ENCODE data around the gene BRINP2.

DNA sequence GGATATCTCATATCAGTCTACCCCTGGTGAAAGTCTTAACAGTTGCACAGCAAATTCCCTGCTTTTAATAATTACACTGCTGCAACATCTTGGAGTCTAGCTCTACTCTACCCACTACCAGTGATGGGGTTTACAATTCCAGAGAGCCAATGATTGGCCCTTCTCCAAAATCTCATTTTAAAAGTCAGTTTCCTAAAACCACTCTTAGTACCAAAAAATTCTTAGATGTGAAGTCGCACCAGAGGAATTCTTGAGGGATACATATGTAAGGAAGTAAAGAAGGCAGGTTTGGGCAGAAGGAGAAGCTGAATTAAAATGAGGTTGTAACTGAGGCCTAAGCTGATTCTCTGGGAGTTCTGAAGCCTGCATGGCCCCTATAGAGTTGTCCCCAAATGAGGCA lies 129.7 kb downstream of the BRINP2 start:
- TF ChIP-seq, protein P1, sequence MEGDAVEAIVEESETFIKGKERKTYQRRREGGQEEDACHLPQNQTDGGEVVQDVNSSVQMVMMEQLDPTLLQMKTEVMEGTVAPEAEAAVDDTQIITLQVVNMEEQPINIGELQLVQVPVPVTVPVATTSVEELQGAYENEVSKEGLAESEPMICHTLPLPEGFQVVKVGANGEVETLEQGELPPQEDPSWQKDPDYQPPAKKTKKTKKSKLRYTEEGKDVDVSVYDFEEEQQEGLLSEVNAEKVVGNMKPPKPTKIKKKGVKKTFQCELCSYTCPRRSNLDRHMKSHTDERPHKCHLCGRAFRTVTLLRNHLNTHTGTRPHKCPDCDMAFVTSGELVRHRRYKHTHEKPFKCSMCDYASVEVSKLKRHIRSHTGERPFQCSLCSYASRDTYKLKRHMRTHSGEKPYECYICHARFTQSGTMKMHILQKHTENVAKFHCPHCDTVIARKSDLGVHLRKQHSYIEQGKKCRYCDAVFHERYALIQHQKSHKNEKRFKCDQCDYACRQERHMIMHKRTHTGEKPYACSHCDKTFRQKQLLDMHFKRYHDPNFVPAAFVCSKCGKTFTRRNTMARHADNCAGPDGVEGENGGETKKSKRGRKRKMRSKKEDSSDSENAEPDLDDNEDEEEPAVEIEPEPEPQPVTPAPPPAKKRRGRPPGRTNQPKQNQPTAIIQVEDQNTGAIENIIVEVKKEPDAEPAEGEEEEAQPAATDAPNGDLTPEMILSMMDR (IDR thresholded peaks at IDR 0.05): no peak
- no peak for TF ChIP-seq POLR2A (IDR thresholded peaks at IDR 0.05)

All from right lobe of liver (tissue), 4 donors.